A673 (cell line): ENCODE measurements around the gene CMPK1.

Experiments
- CTCF ChIP-seq: fragments of 300-800, 200-600 bp; sonication (generic); conservative IDR thresholded peaks from 2 replicates; pipeline ENCODE4 v1.5.1; 2017; ENCODE audit warnings: low read depth, mild to moderate bottlenecking, antibody characterized with exemption, low read length, moderate library complexity, mixed read lengths
- EZH2 ChIP-seq: fragments of 200-600 bp; sonication (generic); IDR thresholded peaks from 2 replicates; pipeline ENCODE4 v1.6.1; 2017; ENCODE audit warnings: borderline replicate concordance, low read depth, mild to moderate bottlenecking, mixed read lengths, antibody characterized with exemption, low read length; ENCODE audit not compliant: poor library complexity, severe bottlenecking

GRCh38 chr1:47371016-47371517 lies 37.5 kb downstream of the CMPK1 start:
- TF ChIP-seq EZH2 (no peak), CTCF (no peak)
